K562 (cell line): ENCODE measurements around the gene RGL4.

Source experiments
- BRCA1 ChIP-seq, 2 experiments: fragments of 450-650 bp in 1 of 2; sonication (generic) in 1 of 2; formaldehyde crosslinking in 1 of 2; IDR thresholded peaks; 2 replicates each; pipeline versions ENCODE4 v1.5.0 to v1.6.1; 2017 to 2020; ENCODE audit warnings: mild to moderate bottlenecking in 1 of 2, missing genetic modification reagents in 1 of 2
- FOXM1 ChIP-seq, 2 experiments: fragments of 450-650 bp in 1 of 2; sonication (generic) in 1 of 2; formaldehyde crosslinking in 1 of 2; IDR thresholded peaks; 2 replicates each; pipeline versions ENCODE4 v1.6.1 to v1.9.0; 2017 to 2022; ENCODE audit warnings: low read depth in 2 of 2, mild to moderate bottlenecking in 2 of 2, missing genetic modification reagents in 1 of 2, moderate library complexity in 1 of 2
- POLR2AphosphoS5 ChIP-seq: IDR thresholded peaks from 2 replicates; pipeline ENCODE4 v1.6.1; 2011; ENCODE audit warnings: mild to moderate bottlenecking, low read depth, low read length, moderate library complexity; ENCODE audit not compliant: control insufficient read depth, insufficient read depth
- ZKSCAN1 ChIP-seq: fragments of 150-350 bp; IDR thresholded peaks from 2 replicates; pipeline ENCODE4 v1.6.1; 2016; ENCODE audit warnings: low read depth, low read length
- TF ChIP-seq, protein P1 (sequence below): IDR thresholded peaks from 3 replicates; pipeline ENCODE4 v1.6.1; 2011; ENCODE audit warnings: borderline replicate concordance, mild to moderate bottlenecking; ENCODE audit not compliant: insufficient read length, insufficient read depth
- TF ChIP-seq, protein P2 (sequence below): sonication (generic); formaldehyde crosslinking; IDR thresholded peaks from 2 replicates; pipeline ENCODE4 v1.8.1; 2023; ENCODE audit warnings: mild to moderate bottlenecking, missing genetic modification reagents

DNA sequence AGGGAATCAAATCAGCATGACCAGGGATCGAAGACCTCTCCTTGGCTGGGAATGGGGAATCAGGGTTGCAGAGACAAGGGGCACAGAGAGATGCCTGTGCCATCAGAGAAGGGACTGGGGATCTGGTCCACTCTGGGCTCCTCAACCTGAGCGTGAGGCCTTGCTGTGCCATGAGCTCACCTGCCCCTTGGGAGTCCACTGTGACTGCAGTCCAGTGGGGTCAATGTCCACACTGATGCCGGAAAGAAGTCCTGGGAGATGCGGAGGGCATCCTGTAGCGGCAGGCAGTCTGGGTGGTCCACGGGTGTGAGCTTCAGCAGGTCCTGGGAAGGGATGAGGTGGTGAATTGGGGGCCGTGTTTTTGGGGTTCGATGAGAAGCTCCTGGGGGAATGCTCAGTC lies 7.3 kb upstream of the RGL4 start:
- TF ChIP-seq, protein P1, sequence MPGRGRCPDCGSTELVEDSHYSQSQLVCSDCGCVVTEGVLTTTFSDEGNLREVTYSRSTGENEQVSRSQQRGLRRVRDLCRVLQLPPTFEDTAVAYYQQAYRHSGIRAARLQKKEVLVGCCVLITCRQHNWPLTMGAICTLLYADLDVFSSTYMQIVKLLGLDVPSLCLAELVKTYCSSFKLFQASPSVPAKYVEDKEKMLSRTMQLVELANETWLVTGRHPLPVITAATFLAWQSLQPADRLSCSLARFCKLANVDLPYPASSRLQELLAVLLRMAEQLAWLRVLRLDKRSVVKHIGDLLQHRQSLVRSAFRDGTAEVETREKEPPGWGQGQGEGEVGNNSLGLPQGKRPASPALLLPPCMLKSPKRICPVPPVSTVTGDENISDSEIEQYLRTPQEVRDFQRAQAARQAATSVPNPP, result no peak
- TF ChIP-seq BRCA1 (IDR thresholded peaks at IDR 0.05) (no peak), BRCA1 (CRISPR knock-in tag; IDR thresholded peaks at IDR 0.05) (no peak), ZKSCAN1 (no peak), POLR2AphosphoS5 (no peak), FOXM1 (IDR thresholded peaks at IDR 0.05; ENCODE audit: low read depth) (no peak), FOXM1 (CRISPR knock-in tag; IDR thresholded peaks at IDR 0.05; ENCODE audit: low read depth) (no peak)
- TF ChIP-seq, protein P2, sequence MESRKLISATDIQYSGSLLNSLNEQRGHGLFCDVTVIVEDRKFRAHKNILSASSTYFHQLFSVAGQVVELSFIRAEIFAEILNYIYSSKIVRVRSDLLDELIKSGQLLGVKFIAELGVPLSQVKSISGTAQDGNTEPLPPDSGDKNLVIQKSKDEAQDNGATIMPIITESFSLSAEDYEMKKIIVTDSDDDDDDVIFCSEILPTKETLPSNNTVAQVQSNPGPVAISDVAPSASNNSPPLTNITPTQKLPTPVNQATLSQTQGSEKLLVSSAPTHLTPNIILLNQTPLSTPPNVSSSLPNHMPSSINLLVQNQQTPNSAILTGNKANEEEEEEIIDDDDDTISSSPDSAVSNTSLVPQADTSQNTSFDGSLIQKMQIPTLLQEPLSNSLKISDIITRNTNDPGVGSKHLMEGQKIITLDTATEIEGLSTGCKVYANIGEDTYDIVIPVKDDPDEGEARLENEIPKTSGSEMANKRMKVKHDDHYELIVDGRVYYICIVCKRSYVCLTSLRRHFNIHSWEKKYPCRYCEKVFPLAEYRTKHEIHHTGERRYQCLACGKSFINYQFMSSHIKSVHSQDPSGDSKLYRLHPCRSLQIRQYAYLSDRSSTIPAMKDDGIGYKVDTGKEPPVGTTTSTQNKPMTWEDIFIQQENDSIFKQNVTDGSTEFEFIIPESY (CRISPR knock-in tag), result no peak
